CD4-positive, alpha-beta T cell (primary cell): Measurements from ENCODE around the gene DRAP1. TPM values are rescaled to one million over a fixed set of nuclear protein-coding genes. Genes with fewer than 3 reads are reported as not detected.
A peak's percentile ranks its signal among the peaks of the same experiment; 100 is the strongest.

ENCODE experiments used
- ATAC-seq: fragments of 200-7000 bp; cut with Tn5 transposase; one replicate; pipeline ENCODE4 v1.10.0; 2022; ENCODE audit warnings: mild to moderate bottlenecking; ENCODE audit not compliant: poor library complexity
- CTCF ChIA-PET: fragments of 350-600 bp; sonication (Branson Sonifier 250); formaldehyde crosslinking; loops from one replicate; lab custom pipeline; 2021; ENCODE audit warnings: antibody characterized with exemption, inconsistent platforms; lab: Charles Lee
- POLR2A ChIA-PET: fragments of 350-600 bp; sonication (Branson Sonifier 250); formaldehyde crosslinking; loops from one replicate; lab custom pipeline; 2021; ENCODE audit warnings: antibody characterized with exemption, inconsistent platforms; lab: Charles Lee
- DNase-seq, 14 experiments: peaks; one replicate each; pipeline ENCODE4 v3.0.0-alpha.2; 2013 to 2020; ENCODE audit warnings: mixed read lengths in 2 of 14
- H3K27ac ChIP-seq, 2 donors: one replicate each; pipeline versions ENCODE4 v1.5.1 to v1.7.0; 2013; ENCODE audit warnings: low read length in 2 of 2, low read depth in 1 of 2, mild to moderate bottlenecking in 1 of 2
- H3K27me3 ChIP-seq, 2 experiments: 1 replicate in 1 of 2; 2 replicates in 1 of 2; pipeline versions ENCODE4 v1.6.1 to v1.7.0; 2013; ENCODE audit warnings: low read length in 2 of 2, control low read depth in 1 of 2, mild to moderate bottlenecking in 1 of 2, moderate library complexity in 1 of 2; ENCODE audit not compliant: insufficient read depth in 2 of 2, control insufficient read depth in 1 of 2
- H3K36me3 ChIP-seq: one replicate; pipeline ENCODE4 v1.6.1; 2013; ENCODE audit warnings: low read length, control low read depth; ENCODE audit not compliant: insufficient read depth
- H3K4me1 ChIP-seq: one replicate; pipeline ENCODE4 v1.6.1; 2013; ENCODE audit warnings: low read length, control low read depth; ENCODE audit not compliant: insufficient read depth
- H3K4me3 ChIP-seq: one replicate; pipeline ENCODE4 v1.5.1; 2013; ENCODE audit warnings: mild to moderate bottlenecking, low read length, moderate library complexity
- H3K9me3 ChIP-seq, 2 experiments: 1 replicate in 1 of 2; 2 replicates in 1 of 2; pipeline versions ENCODE4 v1.6.1 to v1.7.0; 2013; ENCODE audit warnings: low read length in 2 of 2, mild to moderate bottlenecking in 2 of 2, control low read depth in 1 of 2, moderate library complexity in 1 of 2; ENCODE audit not compliant: control insufficient read depth in 1 of 2, insufficient read depth in 1 of 2
- H3K27ac Mint-ChIP-seq: one replicate; pipeline ENCODE4 v1.8.0; 2020; ENCODE audit warnings: mixed read lengths
- H3K27me3 Mint-ChIP-seq: one replicate; pipeline ENCODE4 v1.8.0; 2021; ENCODE audit warnings: mixed read lengths
- H3K36me3 Mint-ChIP-seq: one replicate; pipeline ENCODE4 v1.8.0; 2021; ENCODE audit warnings: low read depth, mixed read lengths
- H3K4me1 Mint-ChIP-seq: one replicate; pipeline ENCODE4 v1.8.0; 2021; ENCODE audit warnings: low read depth, mixed read lengths
- H3K4me3 Mint-ChIP-seq: one replicate; pipeline ENCODE4 v1.8.0; 2020; ENCODE audit warnings: mild to moderate bottlenecking, mixed read lengths
- H3K9me3 Mint-ChIP-seq: one replicate; pipeline ENCODE4 v1.8.0; 2020; ENCODE audit warnings: mixed read lengths
- CTCF ChIP-seq: fragments of 200-600 bp; IDR thresholded peaks from one replicate; pipeline ENCODE4 v1.8.0; 2022; ENCODE audit warnings: antibody characterized with exemption, mild to moderate bottlenecking
- intact Hi-C, 2 experiments: fragments of 100-400 bp; cut with DNase I in 1 of 2; cut with micrococcal nuclease in 1 of 2; formaldehyde crosslinking; loops; one replicate each; pipeline versions ENCODE4 v1.15.1 to v1.9.0; 2023 to 2025; cut with DNase I, micrococcal nuclease
- total RNA-seq, 174 experiments: library from RNA in 2 of 174; stranded (reverse) in 2 of 174; gene quantifications; one replicate each; pipeline ENCODE4 v1.2.3 and lab custom pipeline; 2021 to 2026

Gene DRAP1
- total RNA-seq, 2 experiments from 2014 or later, result 58.6 to 59.1 TPM

GRCh38 chr11:65872586-65873317 lies 46.5 kb upstream of the DRAP1 start, which contains the start of gene EFEMP2:
Gene EFEMP2 (minus strand): TSS chr11:65872800. CDS start chr11:65872354, 446 bp downstream.
- H3K27me3 ChIP-seq, result no peaks in the 10 kb centered on the region
- no peak for ATAC-seq
- Mint-ChIP-seq H3K4me3 (peak within 1 kb of the TSS; percentile 89), H3K27ac (peak within 1 kb of the TSS; percentile 83), H3K36me3 (peaks cover 3% of the 10 kb centered on the region), H3K4me1 (peaks cover 16% of the 10 kb centered on the region), H3K9me3 (no peaks in the 10 kb centered on the region), H3K27me3 (no peaks in the 10 kb centered on the region)
- ChIA-PET POLR2A (interaction anchor here (0.6 to 7.1 kb wide), 8 partner anchors 12 to 638 kb away, joined by 3 to 137 read pairs (median 9); partner anchors contain the start of genes BBS1, CCDC85B, CFL1 and FIBP), CTCF (interaction anchor here (1.0 to 2.3 kb wide), 3 partner anchors 12 to 17 kb away, joined by 5 to 18 read pairs (median 17); partner anchors contain the start of genes CCDC85B, FIBP and MUS81)
- intact Hi-C loops, result loop anchor here (1.0 to 2.0 kb wide), 3 partner anchors 12 to 47 kb away; partner anchors contain the start of genes MUS81 (in 2 of the 2), C11orf68 (in 1 of the 2), DRAP1 (in 1 of the 2) and FIBP (in 1 of the 2)
- DNase-seq, result peak in 1 of 14 experiments; percentile 34
- no peak for TF ChIP-seq CTCF
- H3K4me3 ChIP-seq, result peak within 1 kb of the TSS; percentile 60
- peak within 1 kb of the TSS; percentile 78 to 81 for H3K27ac ChIP-seq
- no peaks in the 10 kb centered on the region for H3K9me3 ChIP-seq
- peaks cover 49% of the 10 kb centered on the region for H3K4me1 ChIP-seq
- peaks cover 6% of the 10 kb centered on the region for H3K36me3 ChIP-seq

DNA sequence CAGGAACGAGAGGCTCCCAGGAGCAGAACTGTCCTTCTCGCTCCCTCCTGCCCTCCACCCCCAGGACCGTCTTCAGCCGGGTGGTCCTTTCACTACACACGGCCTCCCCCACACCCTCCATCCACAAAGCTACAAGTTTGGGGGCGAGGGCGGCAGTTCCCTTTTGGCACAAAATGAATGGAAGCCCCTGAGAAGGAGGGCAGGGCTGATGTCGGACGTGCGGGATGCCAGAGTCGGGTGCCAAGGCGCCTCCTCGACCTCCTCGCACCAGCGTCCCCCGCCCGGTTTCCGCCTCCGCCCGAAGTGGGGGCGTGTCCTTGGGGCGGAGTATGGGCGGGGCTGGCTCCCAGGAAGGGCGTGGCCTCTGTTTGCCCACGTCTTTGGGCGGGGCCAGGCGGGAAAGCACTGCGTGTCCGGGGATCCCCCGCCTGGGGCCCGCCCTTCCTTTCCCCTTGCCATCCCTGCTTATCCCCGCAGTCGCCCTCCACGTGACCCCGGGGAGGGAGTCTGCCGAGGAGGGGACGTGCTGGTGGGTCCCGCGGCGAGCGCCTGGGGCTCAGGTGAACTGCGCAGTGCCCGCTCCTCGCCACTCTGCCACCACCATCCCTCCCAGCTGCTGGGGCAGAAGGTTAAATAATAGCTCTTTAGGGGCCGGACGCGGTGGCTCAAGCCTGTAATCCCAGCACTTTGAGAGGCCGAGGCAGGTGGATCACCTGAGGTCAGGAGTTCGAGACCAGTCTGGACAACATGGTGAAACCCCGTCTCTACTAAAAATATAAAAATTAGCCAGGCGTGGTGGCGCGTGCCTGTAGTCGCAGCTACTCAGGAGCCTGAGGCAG lies 45.7 kb upstream of the DRAP1 start:
- POLR2A ChIA-PET, result interaction anchor here (0.6 to 7.1 kb wide), 12 partner anchors 11 to 738 kb away, joined by 3 to 137 read pairs (median 4); partner anchors contain the start of genes BBS1, C11orf68, CCDC85B and CFL1

More for the DNA sequence above, 45.7 kb upstream of the DRAP1 start:
- H3K4me1 ChIP-seq, result peaks cover 51% of the 10 kb centered on the region
- H3K4me3 ChIP-seq, result peak overlapping the region; percentile 60
- no peaks in the 10 kb centered on the region for H3K9me3 ChIP-seq
- peak overlapping the region; percentile 78 to 81 for H3K27ac ChIP-seq
- no peaks in the 10 kb centered on the region for H3K36me3 ChIP-seq
- intact Hi-C loops, result loop anchor here (1.0 to 2.0 kb wide), 3 partner anchors 13 to 46 kb away; partner anchors contain the start of genes MUS81 (in 2 of the 2), C11orf68 (in 1 of the 2), DRAP1 (in 1 of the 2) and FIBP (in 1 of the 2)
- Mint-ChIP-seq H3K4me3 (peak overlapping the region; percentile 89), H3K36me3 (no peaks in the 10 kb centered on the region), H3K27ac (peak overlapping the region; percentile 83), H3K9me3 (no peaks in the 10 kb centered on the region), H3K27me3 (no peaks in the 10 kb centered on the region), H3K4me1 (peaks cover 16% of the 10 kb centered on the region)
- ATAC-seq (peak; percentile 95), DNase-seq (peak; percentile 92 to 99 (median 96))
- H3K27me3 ChIP-seq, result no peaks in the 10 kb centered on the region
- no peak for TF ChIP-seq CTCF
- CTCF ChIA-PET, result interaction anchor here (1.6 to 2.3 kb wide), 4 partner anchors 10 to 161 kb away, joined by 6 to 21 read pairs (median 18); partner anchors contain the start of genes CCDC85B, FIBP, KAT5 and MUS81
